BE2C (cell line): ENCODE data around the gene KIAA0040.

Experiments
- DNase-seq: peaks from one replicate; pipeline ENCODE4 v3.0.0-alpha.2; 2020
- H3K27me3 ChIP-seq: fragments of 250-450 bp; sonication (Bioruptor Pico); 2 replicates; pipeline ENCODE4 v1.5.1; 2020; ENCODE audit warnings: mild to moderate bottlenecking
- H3K36me3 ChIP-seq: fragments of 250-450 bp; sonication (Bioruptor Pico); 2 replicates; pipeline ENCODE4 v1.5.1; 2020; ENCODE audit warnings: mild to moderate bottlenecking
- H3K4me1 ChIP-seq: fragments of 250-450 bp; sonication (Bioruptor Pico); 2 replicates; pipeline ENCODE4 v1.5.1; 2020
- H3K4me3 ChIP-seq: 2 replicates; pipeline ENCODE4 v1.5.1; 2011; ENCODE audit warnings: low read depth, low read length
- H3K9me3 ChIP-seq: fragments of 250-450 bp; sonication (Bioruptor Pico); 2 replicates; pipeline ENCODE4 v1.5.1; 2020
- CTCF ChIP-seq: IDR thresholded peaks from 2 replicates; pipeline ENCODE4 v1.5.1; 2012; ENCODE audit warnings: mild to moderate bottlenecking, low read depth, low read length

The KIAA0040 gene

GRCh38 chr1:175206687-175207086, 14.1 kb upstream of the KIAA0040 start:
- no peaks in the 10 kb centered on the region for H3K4me1 ChIP-seq
- no peaks in the 10 kb centered on the region for H3K27me3 ChIP-seq
- no peak overlapping the region for H3K4me3 ChIP-seq
- H3K9me3 ChIP-seq = no peaks in the 10 kb centered on the region
- H3K36me3 ChIP-seq = no peaks in the 10 kb centered on the region
- no peak for TF ChIP-seq CTCF
- no peak for DNase-seq

GRCh38 chr1:175204330-175204729, 11.8 kb upstream of the KIAA0040 start:
- TF ChIP-seq CTCF = no peak
- Histone ChIP-seq H3K27me3 (no peaks in the 10 kb centered on the region), H3K4me1 (no peaks in the 10 kb centered on the region), H3K36me3 (no peaks in the 10 kb centered on the region), H3K4me3 (no peak overlapping the region), H3K9me3 (no peaks in the 10 kb centered on the region)
- no peak for DNase-seq

- Histone ChIP-seq H3K36me3 (no peaks in the 10 kb centered on the region), H3K4me3 (no peak overlapping the region), H3K27me3 (no peaks in the 10 kb centered on the region), H3K4me1 (no peaks in the 10 kb centered on the region), H3K9me3 (no peaks in the 10 kb centered on the region)
- DNase-seq = no peak
- no peak for TF ChIP-seq CTCF
Observed at GRCh38 chr1:175203570-175204068, 11.0 kb upstream of the KIAA0040 start.

GRCh38 chr1:175200678-175201521, 8.3 kb upstream of the KIAA0040 start:
- H3K9me3 ChIP-seq = no peaks in the 10 kb centered on the region
- TF ChIP-seq CTCF = no peak
- DNase-seq = no peak
- H3K4me3 ChIP-seq = no peak overlapping the region
- no peaks in the 10 kb centered on the region for H3K36me3 ChIP-seq
- H3K27me3 ChIP-seq = no peaks in the 10 kb centered on the region
- no peaks in the 10 kb centered on the region for H3K4me1 ChIP-seq

- no peaks in the 10 kb centered on the region for H3K9me3 ChIP-seq
- H3K4me1 ChIP-seq = no peaks in the 10 kb centered on the region
- TF ChIP-seq CTCF = no peak
- no peak overlapping the region for H3K4me3 ChIP-seq
- no peaks in the 10 kb centered on the region for H3K36me3 ChIP-seq
- no peak for DNase-seq
- H3K27me3 ChIP-seq = peaks cover 5% of the 10 kb centered on the region; the same call in 1 of the 2 replicates
Observed at GRCh38 chr1:175198332-175198731, 5.8 kb upstream of the KIAA0040 start.

GRCh38 chr1:175197531-175197930, 5.0 kb upstream of the KIAA0040 start:
- TF ChIP-seq CTCF = no peak
- DNase-seq = no peak

More at GRCh38 chr1:175197531-175197930, 5.0 kb upstream of the KIAA0040 start:
- no peak overlapping the region for H3K4me3 ChIP-seq
- H3K27me3 ChIP-seq = peaks cover 8% of the 10 kb centered on the region; the same call in 1 of the 2 replicates
- H3K4me1 ChIP-seq = no peaks in the 10 kb centered on the region
- H3K36me3 ChIP-seq = no peaks in the 10 kb centered on the region
- H3K9me3 ChIP-seq = no peaks in the 10 kb centered on the region
